Measurements from ENCODE around the gene SMCO2.
A peak's percentile ranks its signal among the peaks of the same experiment; 100 is the strongest.

SMCO2 gene

DNA sequence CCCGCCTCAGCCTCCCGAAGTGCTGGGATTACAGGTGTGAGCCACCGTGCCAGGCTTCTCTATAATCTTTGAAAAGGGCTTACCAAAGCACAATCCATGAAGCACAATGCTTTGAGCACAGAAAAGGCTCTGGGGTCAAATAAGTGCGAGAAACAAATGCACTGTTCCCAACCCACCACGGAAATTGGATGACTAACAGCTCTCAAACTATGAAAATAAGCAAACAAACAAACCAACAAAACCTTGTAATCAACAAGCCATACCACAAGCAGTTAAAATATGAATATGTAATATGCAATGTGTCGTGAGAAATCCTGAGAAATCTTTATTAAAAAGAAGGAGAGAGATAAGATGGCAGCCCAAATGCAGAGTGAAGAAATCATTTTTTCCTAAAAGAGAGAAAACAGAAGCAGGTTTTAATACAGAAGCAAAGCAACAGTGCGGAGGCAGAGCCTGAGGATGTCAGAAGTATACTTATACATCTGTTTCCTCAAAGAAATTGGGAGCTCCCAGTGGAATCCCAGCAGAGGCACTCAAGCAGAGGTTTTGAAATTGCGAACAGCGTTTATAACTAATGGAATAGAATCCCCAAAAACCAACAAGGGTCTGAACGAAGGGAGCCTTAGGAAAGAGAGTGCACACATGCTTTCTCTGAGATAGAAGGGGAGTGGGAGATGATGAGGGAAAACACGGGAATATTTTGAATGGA is 17.1 kb downstream of the SMCO2 start:
- TF ChIP-seq TEAD4 (IDR thresholded peaks at IDR 0.05) (no peak), TCF12 (IDR thresholded peaks at IDR 0.05; ENCODE audit: low read depth) (no peak), CEBPB (IDR thresholded peaks at IDR 0.05) (no peak), FOXM1 (IDR thresholded peaks at IDR 0.05; ENCODE audit: borderline replicate concordance, low read depth) (no peak)
- TF ChIP-seq, protein P1, sequence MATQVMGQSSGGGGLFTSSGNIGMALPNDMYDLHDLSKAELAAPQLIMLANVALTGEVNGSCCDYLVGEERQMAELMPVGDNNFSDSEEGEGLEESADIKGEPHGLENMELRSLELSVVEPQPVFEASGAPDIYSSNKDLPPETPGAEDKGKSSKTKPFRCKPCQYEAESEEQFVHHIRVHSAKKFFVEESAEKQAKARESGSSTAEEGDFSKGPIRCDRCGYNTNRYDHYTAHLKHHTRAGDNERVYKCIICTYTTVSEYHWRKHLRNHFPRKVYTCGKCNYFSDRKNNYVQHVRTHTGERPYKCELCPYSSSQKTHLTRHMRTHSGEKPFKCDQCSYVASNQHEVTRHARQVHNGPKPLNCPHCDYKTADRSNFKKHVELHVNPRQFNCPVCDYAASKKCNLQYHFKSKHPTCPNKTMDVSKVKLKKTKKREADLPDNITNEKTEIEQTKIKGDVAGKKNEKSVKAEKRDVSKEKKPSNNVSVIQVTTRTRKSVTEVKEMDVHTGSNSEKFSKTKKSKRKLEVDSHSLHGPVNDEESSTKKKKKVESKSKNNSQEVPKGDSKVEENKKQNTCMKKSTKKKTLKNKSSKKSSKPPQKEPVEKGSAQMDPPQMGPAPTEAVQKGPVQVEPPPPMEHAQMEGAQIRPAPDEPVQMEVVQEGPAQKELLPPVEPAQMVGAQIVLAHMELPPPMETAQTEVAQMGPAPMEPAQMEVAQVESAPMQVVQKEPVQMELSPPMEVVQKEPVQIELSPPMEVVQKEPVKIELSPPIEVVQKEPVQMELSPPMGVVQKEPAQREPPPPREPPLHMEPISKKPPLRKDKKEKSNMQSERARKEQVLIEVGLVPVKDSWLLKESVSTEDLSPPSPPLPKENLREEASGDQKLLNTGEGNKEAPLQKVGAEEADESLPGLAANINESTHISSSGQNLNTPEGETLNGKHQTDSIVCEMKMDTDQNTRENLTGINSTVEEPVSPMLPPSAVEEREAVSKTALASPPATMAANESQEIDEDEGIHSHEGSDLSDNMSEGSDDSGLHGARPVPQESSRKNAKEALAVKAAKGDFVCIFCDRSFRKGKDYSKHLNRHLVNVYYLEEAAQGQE (IDR thresholded peaks at IDR 0.05; ENCODE audit: low read depth) = no peak
- TF ChIP-seq, protein P2, sequence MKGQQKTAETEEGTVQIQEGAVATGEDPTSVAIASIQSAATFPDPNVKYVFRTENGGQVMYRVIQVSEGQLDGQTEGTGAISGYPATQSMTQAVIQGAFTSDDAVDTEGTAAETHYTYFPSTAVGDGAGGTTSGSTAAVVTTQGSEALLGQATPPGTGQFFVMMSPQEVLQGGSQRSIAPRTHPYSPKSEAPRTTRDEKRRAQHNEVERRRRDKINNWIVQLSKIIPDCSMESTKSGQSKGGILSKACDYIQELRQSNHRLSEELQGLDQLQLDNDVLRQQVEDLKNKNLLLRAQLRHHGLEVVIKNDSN (IDR thresholded peaks at IDR 0.05) = no peak

DNA sequence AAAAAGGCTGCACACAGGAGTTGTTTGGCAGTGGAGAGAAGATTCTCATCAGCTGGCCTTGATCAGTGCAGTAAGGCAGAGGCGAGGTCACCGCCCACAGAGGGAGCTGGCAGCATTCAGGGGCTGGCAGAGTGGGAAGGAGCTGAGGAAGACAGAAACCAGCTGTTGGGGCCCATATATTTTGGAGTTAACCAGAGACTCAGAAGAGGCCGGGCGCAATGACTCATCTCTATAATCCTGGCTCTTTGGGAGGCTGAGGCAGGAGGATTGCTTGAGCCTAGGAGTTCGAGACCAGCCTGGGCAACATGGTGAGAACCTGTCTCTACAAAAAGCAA is 17.7 kb downstream of the SMCO2 start:
- no peak for TF ChIP-seq RAD21 (IDR thresholded peaks at IDR 0.05; ENCODE audit: low read depth)
- no peak for TF ChIP-seq CREB1 (IDR thresholded peaks at IDR 0.05; ENCODE audit: low read depth)
- no peak for TF ChIP-seq ZBTB7A (IDR thresholded peaks at IDR 0.05; ENCODE audit: low read depth)
- TF ChIP-seq EGR1 (IDR thresholded peaks at IDR 0.05) = no peak
- TF ChIP-seq, protein P3, sequence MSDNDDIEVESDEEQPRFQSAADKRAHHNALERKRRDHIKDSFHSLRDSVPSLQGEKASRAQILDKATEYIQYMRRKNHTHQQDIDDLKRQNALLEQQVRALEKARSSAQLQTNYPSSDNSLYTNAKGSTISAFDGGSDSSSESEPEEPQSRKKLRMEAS (IDR thresholded peaks at IDR 0.05) = no peak
- TF ChIP-seq FOXM1 (IDR thresholded peaks at IDR 0.05; ENCODE audit: borderline replicate concordance, low read depth) = no peak
- TF ChIP-seq, protein P1 (IDR thresholded peaks at IDR 0.05; ENCODE audit: low read depth) = no peak
- TF ChIP-seq TEAD4 (IDR thresholded peaks at IDR 0.05) = no peak
- no peak for TF ChIP-seq TAF1 (IDR thresholded peaks at IDR 0.05; ENCODE audit: low read depth)
- TF ChIP-seq, protein P2 (IDR thresholded peaks at IDR 0.05) = no peak
- no peak for TF ChIP-seq TCF12 (IDR thresholded peaks at IDR 0.05; ENCODE audit: low read depth)
- no peak for TF ChIP-seq NFIC (IDR thresholded peaks at IDR 0.05)
- no peak for TF ChIP-seq YY1 (IDR thresholded peaks at IDR 0.05; ENCODE audit: low read depth)
- TF ChIP-seq CEBPB (IDR thresholded peaks at IDR 0.05) = no peak
- TF ChIP-seq EP300 (IDR thresholded peaks at IDR 0.05; ENCODE audit: borderline replicate concordance) = no peak

DNA sequence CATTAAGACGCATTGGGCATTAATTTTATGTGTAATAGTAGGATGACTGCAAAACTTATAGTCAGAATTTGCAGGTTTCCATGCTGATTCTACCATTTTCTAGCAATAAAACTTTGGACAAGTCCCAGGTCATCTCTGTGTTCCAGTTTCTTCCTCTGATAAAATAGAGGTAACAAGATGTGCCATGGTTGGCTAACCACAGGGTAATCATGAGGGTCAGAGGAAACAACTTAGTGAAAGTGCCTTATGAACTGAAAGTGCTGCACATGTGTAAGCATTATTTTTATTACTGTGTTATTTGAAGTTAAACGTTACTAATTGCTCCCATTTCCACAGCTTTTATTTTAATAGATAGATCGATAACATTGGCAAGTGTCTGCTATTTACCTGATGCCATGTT is 21.1 kb downstream of the SMCO2 start:
- TF ChIP-seq RAD21 (IDR thresholded peaks at IDR 0.05; ENCODE audit: low read depth) = no peak
- no peak for TF ChIP-seq TAF1 (IDR thresholded peaks at IDR 0.05; ENCODE audit: low read depth)
- TF ChIP-seq CREB1 (IDR thresholded peaks at IDR 0.05; ENCODE audit: low read depth) = no peak
- TF ChIP-seq CEBPB (IDR thresholded peaks at IDR 0.05) = no peak
- TF ChIP-seq, protein P1 (IDR thresholded peaks at IDR 0.05; ENCODE audit: low read depth) = no peak
- no peak for TF ChIP-seq EP300 (IDR thresholded peaks at IDR 0.05; ENCODE audit: borderline replicate concordance)

DNA sequence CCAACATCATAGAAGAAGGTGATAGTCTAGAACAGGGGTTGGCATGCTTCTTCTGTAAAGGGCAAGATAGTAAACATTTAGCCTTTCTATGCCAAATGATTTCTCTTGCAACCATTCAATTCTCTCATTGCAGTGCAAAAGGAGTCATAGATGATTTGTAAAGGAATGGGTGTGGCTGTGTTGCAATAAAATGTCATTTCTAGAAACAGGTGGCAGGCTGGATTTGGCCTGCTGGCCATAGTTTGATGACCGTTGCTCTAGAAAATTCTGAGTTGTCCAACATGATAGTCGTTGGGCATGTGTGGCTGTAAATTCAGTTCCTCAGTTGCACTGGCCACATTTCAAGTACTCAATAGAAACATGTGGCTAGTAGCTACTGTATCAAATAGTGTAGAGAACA is 21.7 kb downstream of the SMCO2 start:
- 0 out of 2 replicates have a peak, but pooled peaks have one; percentile 43 for TF ChIP-seq CEBPB (IDR thresholded peaks at IDR 0.05)
- no peak for TF ChIP-seq FOXM1 (IDR thresholded peaks at IDR 0.05; ENCODE audit: borderline replicate concordance, low read depth)

DNA sequence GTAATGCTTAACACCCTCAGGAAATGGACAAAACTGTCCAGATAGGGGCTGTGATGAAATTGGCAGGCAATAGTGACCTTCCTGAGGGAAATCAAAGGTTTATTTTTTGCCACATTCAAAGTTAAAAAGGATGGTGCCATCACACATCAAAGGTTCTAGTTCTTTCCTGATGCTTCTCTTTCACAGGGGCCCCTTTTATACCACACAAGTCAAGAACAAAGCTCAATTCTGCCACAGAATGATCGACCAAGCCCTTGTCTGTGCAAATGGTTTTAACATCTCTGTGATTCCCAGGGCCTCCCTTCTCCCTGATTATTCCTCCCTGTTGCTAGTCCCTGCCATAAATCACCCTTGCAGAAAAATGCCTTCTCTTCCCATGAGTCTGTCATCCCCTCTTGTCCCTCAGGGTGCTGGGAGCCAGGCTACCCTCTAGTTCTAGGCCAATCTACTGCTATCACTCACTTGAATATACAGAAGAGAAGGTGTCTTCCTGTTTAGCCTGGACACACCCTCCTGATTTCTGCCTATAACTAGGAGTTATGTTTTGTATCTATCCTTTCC is 22.7 kb downstream of the SMCO2 start:
- no peak for TF ChIP-seq FOXM1 (IDR thresholded peaks at IDR 0.05; ENCODE audit: borderline replicate concordance, low read depth)
- TF ChIP-seq TAF1 (IDR thresholded peaks at IDR 0.05; ENCODE audit: low read depth) = no peak
- TF ChIP-seq YY1 (IDR thresholded peaks at IDR 0.05; ENCODE audit: low read depth) = no peak
